Activated CD4-positive, alpha-beta T cell treated with anti-CD3 and anti-CD28 coated beads, Interleukin-2, amount 10 ng/mL, durations not matched to agents 7 days and 5 days (primary cell): ENCODE data around the gene TUBGCP5. TPM values are rescaled to one million over a fixed set of nuclear protein-coding genes. Genes with fewer than 3 reads are reported as not detected.
A peak's percentile ranks its signal among the peaks of the same experiment; 100 is the strongest.
"Not testable (repeated sequence)": the region's sequence is repeated elsewhere in the genome, so short reads cannot be mapped to it uniquely, and the experiment has no call there.

Source experiments
- CTCF ChIA-PET: fragments of 350-600 bp; sonication (Branson Sonifier 250); formaldehyde crosslinking; loops from one replicate; lab custom pipeline; 2021; ENCODE audit warnings: antibody characterized with exemption; lab: Charles Lee
- POLR2A ChIA-PET: fragments of 350-600 bp; sonication (Branson Sonifier 250); formaldehyde crosslinking; loops from one replicate; lab custom pipeline; 2021; ENCODE audit warnings: antibody characterized with exemption; lab: Charles Lee
- DNase-seq: peaks from one replicate; pipeline ENCODE4 v3.0.0-alpha.2; 2020
- H3K27ac Mint-ChIP-seq: one replicate; pipeline ENCODE4 v1.8.0; 2021; ENCODE audit warnings: mild to moderate bottlenecking, moderate library complexity, mixed read lengths
- H3K27me3 Mint-ChIP-seq: one replicate; pipeline ENCODE4 v1.8.0; 2021; ENCODE audit warnings: mixed read lengths
- H3K36me3 Mint-ChIP-seq: one replicate; pipeline ENCODE4 v1.8.0; 2021; ENCODE audit warnings: low read depth, mixed read lengths
- H3K4me1 Mint-ChIP-seq: one replicate; pipeline ENCODE4 v1.8.0; 2021; ENCODE audit warnings: mixed read lengths
- H3K4me3 Mint-ChIP-seq: one replicate; pipeline ENCODE4 v1.8.0; 2021; ENCODE audit warnings: mild to moderate bottlenecking, moderate library complexity, mixed read lengths
- H3K9me3 Mint-ChIP-seq: one replicate; pipeline ENCODE4 v1.8.0; 2021; ENCODE audit warnings: mixed read lengths
- total RNA-seq, 2 experiments: library from RNA; stranded (reverse); gene quantifications; one replicate each; pipeline ENCODE4 v1.2.3, GENCODE V29; 2021

Gene TUBGCP5
- total RNA-seq, 2 experiments from 2014 or later = 21.7 to 22.2 TPM

- Mint-ChIP-seq H3K27me3 (no peaks in the 10 kb centered on the region), H3K36me3 (peaks cover 34% of the 10 kb centered on the region), H3K4me1 (peaks cover 19% of the 10 kb centered on the region), H3K27ac (no peak overlapping the region), H3K4me3 (no peak overlapping the region), H3K9me3 (no peaks in the 10 kb centered on the region)
- DNase-seq = no peak
- ChIA-PET CTCF (no interaction called here), POLR2A (interaction anchor here (0.7 kb wide), 1 partner anchor 49 kb away, joined by 3 read pairs; no protein-coding TSS in a partner anchor)
Measured at GRCh38 chr15:23033979-23034378, 5.4 kb downstream of the TUBGCP5 start.

- H3K27ac Mint-ChIP-seq = no peak overlapping the region
- ChIA-PET POLR2A (no interaction called here), CTCF (interaction anchor here (1.6 kb wide), 1 partner anchor 10 kb away, joined by 6 read pairs; no protein-coding TSS in a partner anchor)
- H3K27me3 Mint-ChIP-seq = no peaks in the 10 kb centered on the region
- peaks cover 39% of the 10 kb centered on the region for H3K36me3 Mint-ChIP-seq
- H3K4me1 Mint-ChIP-seq = no peaks in the 10 kb centered on the region
- no peaks in the 10 kb centered on the region for H3K9me3 Mint-ChIP-seq
- DNase-seq = no peak
- no peak overlapping the region for H3K4me3 Mint-ChIP-seq
Measured at GRCh38 chr15:23026218-23026617, 13.2 kb downstream of the TUBGCP5 start.

- POLR2A ChIA-PET = no interaction called here
- Mint-ChIP-seq H3K9me3 (no peaks in the 10 kb centered on the region), H3K27me3 (no peaks in the 10 kb centered on the region), H3K4me3 (no peak overlapping the region), H3K36me3 (peaks cover 33% of the 10 kb centered on the region), H3K27ac (no peak overlapping the region), H3K4me1 (no peaks in the 10 kb centered on the region)
- no peak for DNase-seq
- CTCF ChIA-PET = interaction anchor here (1.9 kb wide), 1 partner anchor 13 kb away, joined by 7 read pairs; no protein-coding TSS in a partner anchor
Measured at GRCh38 chr15:23022156-23022555, 17.2 kb downstream of the TUBGCP5 start.

GRCh38 chr15:23014394-23015000, 24.9 kb downstream of the TUBGCP5 start:
- DNase-seq = no peak
- H3K36me3 Mint-ChIP-seq = peaks cover 35% of the 10 kb centered on the region
- no peaks in the 10 kb centered on the region for H3K27me3 Mint-ChIP-seq
- ChIA-PET POLR2A (no interaction called here), CTCF (no interaction called here)
- H3K27ac Mint-ChIP-seq = no peak overlapping the region
- H3K4me1 Mint-ChIP-seq = peaks cover 3% of the 10 kb centered on the region
- H3K9me3 Mint-ChIP-seq = no peaks in the 10 kb centered on the region
- no peak overlapping the region for H3K4me3 Mint-ChIP-seq

GRCh38 chr15:23013681-23014080, 25.7 kb downstream of the TUBGCP5 start:
- H3K9me3 Mint-ChIP-seq = no peaks in the 10 kb centered on the region
- no peak overlapping the region for H3K27ac Mint-ChIP-seq
- no peak for DNase-seq
- H3K36me3 Mint-ChIP-seq = peaks cover 33% of the 10 kb centered on the region
- H3K27me3 Mint-ChIP-seq = no peaks in the 10 kb centered on the region
- ChIA-PET CTCF (interaction anchor here (1.2 kb wide), 1 partner anchor 15 kb away, joined by 3 read pairs; no protein-coding TSS in a partner anchor), POLR2A (no interaction called here)
- no peak overlapping the region for H3K4me3 Mint-ChIP-seq
- H3K4me1 Mint-ChIP-seq = peaks cover 3% of the 10 kb centered on the region

GRCh38 chr15:23012616-23013015, 26.8 kb downstream of the TUBGCP5 start:
- not testable (repeated sequence) for H3K27ac Mint-ChIP-seq, H3K4me1 Mint-ChIP-seq

GRCh38 chr15:23003736-23004135, 35.6 kb downstream of the TUBGCP5 start:
- H3K27ac Mint-ChIP-seq = no peak overlapping the region
- ChIA-PET CTCF (no interaction called here), POLR2A (no interaction called here)
- peaks cover 36% of the 10 kb centered on the region for H3K36me3 Mint-ChIP-seq
- H3K9me3 Mint-ChIP-seq = no peaks in the 10 kb centered on the region
- H3K4me1 Mint-ChIP-seq = no peaks in the 10 kb centered on the region
- no peak overlapping the region for H3K4me3 Mint-ChIP-seq
- no peak for DNase-seq
- H3K27me3 Mint-ChIP-seq = no peaks in the 10 kb centered on the region

More at GRCh38 chr15:23012616-23013015, 26.8 kb downstream of the TUBGCP5 start:
- H3K27me3 Mint-ChIP-seq, H3K9me3 Mint-ChIP-seq, POLR2A ChIA-PET, H3K4me3 Mint-ChIP-seq, DNase-seq: not testable (repeated sequence)
- H3K36me3 Mint-ChIP-seq = peaks cover 35% of the 10 kb centered on the region
- CTCF ChIA-PET = interaction anchor here (1.2 kb wide), 1 partner anchor 16 kb away, joined by 3 read pairs; no protein-coding TSS in a partner anchor

- CTCF ChIA-PET = interaction anchor here (0.8 to 1.0 kb wide), 2 partner anchors 9 to 23 kb away, joined by 3 to 4 read pairs; partner anchors contain the start of gene CYFIP1
Measured at GRCh38 chr15:23002920-23003319, 36.4 kb downstream of the TUBGCP5 start.

GRCh38 chr15:22995795-22996194, 43.6 kb downstream of the TUBGCP5 start:
- no peak overlapping the region for H3K27ac Mint-ChIP-seq
- H3K9me3 Mint-ChIP-seq = no peaks in the 10 kb centered on the region
- no peak overlapping the region for H3K4me3 Mint-ChIP-seq
- DNase-seq = no peak
- no peaks in the 10 kb centered on the region for H3K4me1 Mint-ChIP-seq
- ChIA-PET CTCF (interaction anchor here (1.0 to 1.5 kb wide), 2 partner anchors 11 to 43 kb away, joined by 3 read pairs; partner anchors contain the start of gene TUBGCP5), POLR2A (no interaction called here)
- H3K36me3 Mint-ChIP-seq = peaks cover 23% of the 10 kb centered on the region
- no peaks in the 10 kb centered on the region for H3K27me3 Mint-ChIP-seq

More at GRCh38 chr15:23002920-23003319, 36.4 kb downstream of the TUBGCP5 start:
- H3K4me1 Mint-ChIP-seq = no peaks in the 10 kb centered on the region
- H3K27ac Mint-ChIP-seq = no peak overlapping the region
- H3K4me3 Mint-ChIP-seq = no peak overlapping the region
- POLR2A ChIA-PET = no interaction called here
- no peaks in the 10 kb centered on the region for H3K27me3 Mint-ChIP-seq
- H3K9me3 Mint-ChIP-seq = no peaks in the 10 kb centered on the region
- no peak for DNase-seq
- peaks cover 37% of the 10 kb centered on the region for H3K36me3 Mint-ChIP-seq

- POLR2A ChIA-PET = no interaction called here
- no peak overlapping the region for H3K27ac Mint-ChIP-seq
- peaks cover 11% of the 10 kb centered on the region for H3K36me3 Mint-ChIP-seq
- DNase-seq = no peak
- no peaks in the 10 kb centered on the region for H3K4me1 Mint-ChIP-seq
- H3K9me3 Mint-ChIP-seq = no peaks in the 10 kb centered on the region
- no peaks in the 10 kb centered on the region for H3K27me3 Mint-ChIP-seq
- no peak overlapping the region for H3K4me3 Mint-ChIP-seq
- CTCF ChIA-PET = no interaction called here
Measured at GRCh38 chr15:22992024-22992326, 47.4 kb downstream of the TUBGCP5 start.

- peak overlapping the region; percentile 51 for H3K27ac Mint-ChIP-seq
- no peaks in the 10 kb centered on the region for H3K27me3 Mint-ChIP-seq
- POLR2A ChIA-PET = no interaction called here
- H3K9me3 Mint-ChIP-seq = no peaks in the 10 kb centered on the region
- no peaks in the 10 kb centered on the region for H3K4me1 Mint-ChIP-seq
- no peak for DNase-seq
- H3K36me3 Mint-ChIP-seq = peaks cover 5% of the 10 kb centered on the region
- no peak overlapping the region for H3K4me3 Mint-ChIP-seq
- CTCF ChIA-PET = interaction anchor here (1.0 kb wide), 1 partner anchor 18 kb away, joined by 4 read pairs; no protein-coding TSS in a partner anchor
Measured at GRCh38 chr15:22989576-22990477, 49.5 kb downstream of the TUBGCP5 start.

GRCh38 chr15:22988811-22989210, 50.6 kb downstream of the TUBGCP5 start:
- Mint-ChIP-seq H3K9me3 (no peaks in the 10 kb centered on the region), H3K27ac (no peak overlapping the region), H3K27me3 (no peaks in the 10 kb centered on the region), H3K4me1 (no peaks in the 10 kb centered on the region), H3K36me3 (peaks cover 5% of the 10 kb centered on the region), H3K4me3 (no peak overlapping the region)
- CTCF ChIA-PET = interaction anchor here (1.0 kb wide), 1 partner anchor 19 kb away, joined by 4 read pairs; no protein-coding TSS in a partner anchor
- POLR2A ChIA-PET = no interaction called here
- no peak for DNase-seq

GRCh38 chr15:22981931-22982330, 57.4 kb downstream of the TUBGCP5 start:
- Mint-ChIP-seq H3K27me3 (peaks cover 20% of the 10 kb centered on the region), H3K4me1 (peaks cover 18% of the 10 kb centered on the region)
- H3K9me3 Mint-ChIP-seq, CTCF ChIA-PET, H3K27ac Mint-ChIP-seq, POLR2A ChIA-PET, H3K4me3 Mint-ChIP-seq, H3K36me3 Mint-ChIP-seq, DNase-seq: not testable (repeated sequence)
